AG09309 (cell line): ENCODE results near the gene CXCR1.
"Not testable (repeated sequence)": the region's sequence is repeated elsewhere in the genome, so short reads cannot be mapped to it uniquely, and the experiment has no call there.

Source experiments
- DNase-seq: peaks from one replicate; pipeline ENCODE4 v3.0.0-alpha.2; 2010; ENCODE audit warnings: low read depth
- H3K4me3 ChIP-seq: 2 replicates; pipeline ENCODE4 v1.5.1; 2011; ENCODE audit warnings: mild to moderate bottlenecking, low read depth, low read length, moderate library complexity; ENCODE audit not compliant: control insufficient read depth
- TF ChIP-seq, protein P1 (sequence below): IDR thresholded peaks from 2 replicates; pipeline ENCODE4 v1.5.1; 2011; ENCODE audit warnings: mild to moderate bottlenecking, low read depth, low read length, inconsistent platforms; ENCODE audit not compliant: insufficient read depth, control insufficient read depth; ENCODE audit errors: missing control alignments

The CXCR1 gene

DNA sequence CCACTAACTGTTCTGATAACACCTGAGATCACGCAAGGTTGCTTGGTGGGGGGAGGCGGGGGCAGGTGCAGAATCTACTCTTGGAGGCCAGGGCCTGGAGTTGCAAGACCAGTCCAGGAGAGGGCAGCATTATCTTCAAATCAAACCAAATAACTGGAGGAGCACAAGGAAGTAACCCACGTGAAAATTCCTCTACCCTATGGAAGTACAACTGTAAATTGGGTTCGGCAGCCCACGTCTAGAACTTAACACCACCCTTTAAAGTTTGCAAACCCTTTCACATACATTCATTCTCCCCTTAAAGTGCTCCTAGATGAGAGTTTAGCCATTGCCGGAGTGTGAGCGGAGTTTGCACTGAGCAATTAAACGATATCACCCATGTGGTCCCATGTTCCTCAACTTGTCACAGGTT is 19.6 kb upstream of the CXCR1 start:
- H3K4me3 ChIP-seq, result no peak overlapping the region
- TF ChIP-seq, protein P1, sequence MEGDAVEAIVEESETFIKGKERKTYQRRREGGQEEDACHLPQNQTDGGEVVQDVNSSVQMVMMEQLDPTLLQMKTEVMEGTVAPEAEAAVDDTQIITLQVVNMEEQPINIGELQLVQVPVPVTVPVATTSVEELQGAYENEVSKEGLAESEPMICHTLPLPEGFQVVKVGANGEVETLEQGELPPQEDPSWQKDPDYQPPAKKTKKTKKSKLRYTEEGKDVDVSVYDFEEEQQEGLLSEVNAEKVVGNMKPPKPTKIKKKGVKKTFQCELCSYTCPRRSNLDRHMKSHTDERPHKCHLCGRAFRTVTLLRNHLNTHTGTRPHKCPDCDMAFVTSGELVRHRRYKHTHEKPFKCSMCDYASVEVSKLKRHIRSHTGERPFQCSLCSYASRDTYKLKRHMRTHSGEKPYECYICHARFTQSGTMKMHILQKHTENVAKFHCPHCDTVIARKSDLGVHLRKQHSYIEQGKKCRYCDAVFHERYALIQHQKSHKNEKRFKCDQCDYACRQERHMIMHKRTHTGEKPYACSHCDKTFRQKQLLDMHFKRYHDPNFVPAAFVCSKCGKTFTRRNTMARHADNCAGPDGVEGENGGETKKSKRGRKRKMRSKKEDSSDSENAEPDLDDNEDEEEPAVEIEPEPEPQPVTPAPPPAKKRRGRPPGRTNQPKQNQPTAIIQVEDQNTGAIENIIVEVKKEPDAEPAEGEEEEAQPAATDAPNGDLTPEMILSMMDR, result peak; percentile 81
- peak; percentile 25 for DNase-seq

DNA sequence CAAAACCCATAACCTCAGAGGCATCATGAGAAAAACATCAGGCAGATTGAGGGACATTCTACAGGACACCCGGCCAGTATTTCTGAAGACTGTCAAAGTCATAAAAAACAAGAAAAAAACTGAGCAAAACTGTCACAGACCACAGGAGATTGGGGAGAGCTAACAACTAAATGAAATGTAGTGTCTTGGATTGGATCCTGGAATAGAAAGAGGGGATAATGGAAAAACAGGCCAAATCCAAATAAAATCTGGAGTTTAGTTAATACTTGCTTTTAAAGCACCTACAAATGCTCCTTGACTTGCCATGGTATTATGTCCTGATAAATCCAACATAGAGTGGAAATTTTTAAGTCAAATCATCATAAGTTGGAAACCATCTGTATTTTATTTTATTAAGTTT is 17.6 kb upstream of the CXCR1 start:
- TF ChIP-seq, protein P1, result no peak
- DNase-seq, result no peak
- H3K4me3 ChIP-seq, result no peak overlapping the region

DNA sequence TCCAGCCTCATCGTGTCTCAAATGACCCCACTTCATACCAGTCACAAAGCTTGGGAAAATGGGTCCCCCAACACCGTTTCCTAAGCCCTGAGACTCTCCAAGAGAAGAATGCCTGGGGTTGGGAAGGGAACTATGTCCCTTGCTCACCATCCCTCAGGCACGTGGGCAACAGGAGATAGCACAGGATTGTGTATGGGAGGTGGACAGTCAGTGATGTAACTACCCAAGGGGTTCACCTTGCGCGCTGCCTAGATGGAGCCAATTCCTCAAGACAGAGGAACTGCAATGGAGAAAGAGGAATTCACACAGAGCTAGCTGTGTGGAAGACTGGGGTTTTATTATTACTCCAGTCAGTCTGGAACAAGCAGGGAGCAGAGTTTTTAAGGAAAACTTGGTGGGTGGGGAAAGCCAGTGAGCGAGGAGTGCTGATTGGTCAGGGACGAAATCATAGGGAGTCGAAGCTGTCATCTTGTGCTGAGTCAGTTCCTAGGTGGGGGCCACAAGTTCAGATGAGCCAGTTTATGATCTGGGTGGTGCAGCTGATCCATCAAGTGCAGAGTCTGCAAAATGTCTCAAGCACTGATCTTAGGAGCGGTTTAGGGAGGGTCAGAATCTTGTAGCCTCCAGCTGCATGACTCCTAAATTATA is 13.8 kb upstream of the CXCR1 start:
- no peak for DNase-seq
- TF ChIP-seq, protein P1, result no peak
- no peak overlapping the region for H3K4me3 ChIP-seq

GRCh38 chr2:218179782-218180181 is 13.0 kb upstream of the CXCR1 start:
- no peak for DNase-seq
- TF ChIP-seq, protein P1, result no peak

DNA sequence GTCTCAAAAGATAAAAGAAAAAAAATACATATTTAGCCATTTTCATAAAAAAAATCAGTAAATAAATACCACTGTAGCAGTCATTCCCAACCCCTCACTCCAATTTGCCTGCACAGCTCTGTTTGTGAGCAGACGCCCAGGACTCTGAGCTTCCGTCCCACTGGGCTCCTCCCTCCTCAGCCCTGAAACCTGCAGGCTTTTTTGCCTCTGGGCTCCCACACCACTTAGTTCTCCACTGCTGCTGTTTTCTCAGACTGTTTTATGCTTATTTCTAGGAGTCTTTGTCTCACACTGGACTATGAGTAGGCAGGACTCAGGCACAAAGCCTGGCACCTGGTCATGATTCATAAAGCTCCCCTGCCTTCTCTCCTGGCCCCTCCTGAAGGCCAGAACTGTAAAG is 6.1 kb upstream of the CXCR1 start:
- TF ChIP-seq, protein P1, result no peak
- H3K4me3 ChIP-seq, result no peak overlapping the region
- DNase-seq, result no peak

More at GRCh38 chr2:218179782-218180181, 13.0 kb upstream of the CXCR1 start:
- H3K4me3 ChIP-seq, result no peak overlapping the region

GRCh38 chr2:218171744-218172143 is 5.0 kb upstream of the CXCR1 start:
- H3K4me3 ChIP-seq, DNase-seq: not testable (repeated sequence)

DNA sequence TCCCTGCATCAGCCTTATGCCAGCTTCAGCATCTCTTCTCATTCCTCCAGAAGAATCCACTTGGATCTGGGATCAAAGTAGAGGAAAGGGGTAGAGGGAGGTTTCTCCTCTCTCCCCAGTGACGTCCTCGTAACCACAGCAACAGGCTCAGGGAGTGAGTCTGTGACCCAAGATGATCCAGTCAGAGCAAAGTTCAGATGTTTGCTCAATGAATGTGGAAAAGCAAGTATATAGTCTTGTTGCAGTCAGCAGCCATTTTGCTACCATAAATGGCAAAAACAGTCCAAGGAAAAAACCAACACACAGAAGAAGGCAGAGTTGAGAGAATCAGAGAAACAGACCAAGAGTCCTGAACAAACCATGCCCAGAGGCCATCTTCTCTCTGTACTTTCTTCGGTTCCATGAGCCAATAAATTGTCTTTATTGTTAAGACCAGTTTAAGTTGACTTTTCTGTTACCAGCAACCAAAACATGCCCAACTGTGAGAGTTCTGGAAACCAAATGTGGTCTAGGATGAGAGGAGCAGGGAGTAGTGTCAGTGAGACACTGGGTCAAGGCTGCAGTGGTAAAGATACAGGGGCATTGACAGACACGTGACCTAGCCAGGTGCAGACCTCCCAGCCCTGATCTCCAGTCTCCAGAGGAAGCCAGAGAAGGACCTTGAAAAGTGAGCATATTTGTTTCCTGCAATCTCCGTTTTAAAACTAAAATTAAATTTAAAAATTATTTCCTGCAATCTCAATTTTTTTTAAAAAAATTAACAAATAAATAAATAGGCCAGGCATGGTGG is 3.2 kb upstream of the CXCR1 start:
- TF ChIP-seq, protein P1, result no peak
- H3K4me3 ChIP-seq, result no peak overlapping the region
- DNase-seq, result no peak
